HTERT RPE-1 (cell line): ENCODE measurements around the gene ZNF653.
"Not testable (repeated sequence)": the region's sequence is repeated elsewhere in the genome, so short reads cannot be mapped to it uniquely, and the experiment has no call there.

ENCODE experiments used
- in situ Hi-C: fragments of 300-500 bp; cut with MboI; formaldehyde crosslinking; loops from 4 replicates; pipeline ENCODE4 v1.14.3; 2020; ENCODE audit warnings: low sequenced_read_pairs

ZNF653 gene

GRCh38 chr19:11483366-11484111 is 22.1 kb downstream of the ZNF653 start:
- in situ Hi-C loops = no loop called here

DNA sequence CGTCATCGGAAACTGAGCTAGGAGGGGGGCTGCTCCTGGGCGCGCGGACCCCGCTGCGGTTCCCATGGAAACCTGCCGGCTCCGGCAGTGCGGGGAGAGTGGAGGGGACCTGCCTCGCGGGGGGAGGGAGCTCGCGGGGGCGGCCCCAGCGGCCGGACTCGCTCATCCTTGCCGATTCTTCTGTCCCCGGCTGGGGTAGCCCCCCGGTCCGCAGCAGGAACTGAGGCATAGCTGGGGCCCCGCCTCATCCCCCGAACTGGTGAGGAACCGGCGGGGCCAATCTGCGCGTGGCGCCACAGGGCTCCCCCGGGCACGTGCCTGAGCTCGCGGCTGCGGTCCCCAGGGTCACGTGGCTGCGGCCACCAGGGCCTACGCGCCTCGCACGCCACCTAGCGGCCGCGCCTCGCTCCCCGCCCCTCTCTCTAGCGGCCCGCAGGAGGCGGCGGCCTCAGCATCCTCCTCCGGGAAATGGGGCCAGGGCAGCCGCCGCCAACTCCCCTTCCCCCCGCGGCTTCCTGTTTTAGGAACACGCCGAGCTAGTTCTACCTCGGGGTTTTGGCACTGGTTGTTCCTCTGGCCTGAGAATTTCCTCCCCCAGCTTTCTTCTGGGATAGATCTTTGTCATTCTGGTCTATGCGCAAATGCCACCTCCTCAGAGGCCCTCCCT is 23.1 kb downstream of the ZNF653 start:
- in situ Hi-C loops = no loop called here

GRCh38 chr19:11481534-11482383 is 23.9 kb downstream of the ZNF653 start:
- in situ Hi-C loops = no loop called here

DNA sequence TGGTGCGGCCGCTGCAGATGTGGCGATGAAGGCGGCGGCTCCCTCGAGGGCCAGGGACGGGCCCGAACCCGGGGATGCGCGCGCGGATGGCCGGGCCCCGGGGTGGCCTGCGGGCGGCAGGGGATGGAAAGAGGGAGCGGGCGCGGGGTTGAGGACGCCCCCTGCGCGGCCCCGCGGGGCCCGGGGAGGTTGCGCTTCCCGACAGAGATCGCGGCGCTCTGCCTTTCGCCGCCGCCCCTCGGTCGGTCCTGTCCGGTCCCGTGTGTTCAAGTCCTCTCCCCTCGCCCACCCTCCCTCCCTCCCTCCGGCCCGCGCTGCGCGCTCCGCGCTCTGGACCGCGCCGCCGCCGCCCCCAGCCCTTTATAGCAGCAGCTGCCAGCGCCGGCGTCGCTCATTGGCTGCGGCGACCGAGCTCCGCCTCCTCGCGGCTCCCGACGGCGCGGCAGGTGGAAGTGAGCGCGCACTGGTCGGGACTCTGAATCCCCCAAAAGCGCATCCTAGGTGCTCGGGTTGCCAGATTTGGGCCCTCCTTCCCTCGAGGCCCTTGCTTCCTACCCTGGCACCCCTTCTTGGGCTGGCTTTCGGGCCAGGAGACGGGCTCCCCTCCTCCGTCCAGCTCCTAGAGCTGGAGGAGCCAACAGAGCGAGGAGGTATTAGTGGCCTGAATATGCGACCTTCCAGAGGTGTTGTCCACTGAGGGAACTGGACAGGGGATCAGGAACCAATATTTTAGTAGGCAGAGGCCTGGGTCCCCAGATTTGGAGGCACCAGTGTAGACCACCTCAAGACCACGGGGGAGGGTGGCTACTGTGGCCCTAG is 24.7 kb downstream of the ZNF653 start, which contains the start of gene ELAVL3:
Gene ELAVL3 (minus strand): TSS at position 332 of the 819 bp plus-strand sequence. CDS start 438 bp downstream, outside the sequence.
- in situ Hi-C loops = no loop called here

DNA sequence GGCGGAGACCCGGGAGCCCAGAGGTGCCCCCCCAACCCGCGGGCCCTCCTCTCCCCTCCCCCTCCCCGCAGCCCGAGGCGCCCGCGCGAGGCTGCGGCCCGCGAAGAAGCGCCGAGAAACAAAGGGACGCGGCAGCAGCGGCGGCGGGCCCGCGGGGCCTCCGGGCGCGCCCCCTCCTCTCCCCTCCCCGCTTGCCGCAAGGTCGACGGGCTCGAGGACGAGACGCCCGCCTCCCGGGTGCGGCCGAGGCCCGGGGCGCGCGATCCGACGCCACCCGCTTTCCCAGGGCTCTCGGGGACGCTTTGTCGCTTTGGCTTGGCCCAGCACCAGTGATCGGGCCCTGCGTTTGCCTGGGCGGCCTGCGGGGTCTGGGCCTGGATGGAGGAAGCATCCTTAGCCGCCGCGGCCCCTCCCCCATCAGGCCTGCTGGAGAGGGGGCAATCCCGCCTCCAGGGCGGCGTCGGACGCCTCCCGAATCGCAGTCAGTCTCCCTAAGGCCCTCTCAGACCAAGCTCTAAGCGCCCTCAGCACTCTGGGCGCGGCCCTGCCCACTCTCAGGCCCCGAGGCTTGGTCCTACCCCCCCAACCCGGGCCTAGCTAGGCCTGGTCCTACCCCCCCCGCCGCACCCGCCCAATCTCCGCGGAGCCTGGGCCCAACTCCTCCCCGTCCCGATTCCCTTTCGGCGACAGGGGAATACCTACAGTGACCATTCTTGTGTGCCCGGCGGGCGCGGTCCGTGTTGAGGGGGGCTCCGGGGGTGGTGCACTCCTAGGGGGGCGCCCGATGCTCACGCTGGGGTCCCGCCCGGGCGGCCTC is 25.5 kb downstream of the ZNF653 start:
- in situ Hi-C loops = no loop called here

GRCh38 chr19:11479090-11479897 is 26.3 kb downstream of the ZNF653 start:
- in situ Hi-C loops = no loop called here

GRCh38 chr19:11478167-11479089 is 27.2 kb downstream of the ZNF653 start:
- in situ Hi-C loops = no loop called here

DNA sequence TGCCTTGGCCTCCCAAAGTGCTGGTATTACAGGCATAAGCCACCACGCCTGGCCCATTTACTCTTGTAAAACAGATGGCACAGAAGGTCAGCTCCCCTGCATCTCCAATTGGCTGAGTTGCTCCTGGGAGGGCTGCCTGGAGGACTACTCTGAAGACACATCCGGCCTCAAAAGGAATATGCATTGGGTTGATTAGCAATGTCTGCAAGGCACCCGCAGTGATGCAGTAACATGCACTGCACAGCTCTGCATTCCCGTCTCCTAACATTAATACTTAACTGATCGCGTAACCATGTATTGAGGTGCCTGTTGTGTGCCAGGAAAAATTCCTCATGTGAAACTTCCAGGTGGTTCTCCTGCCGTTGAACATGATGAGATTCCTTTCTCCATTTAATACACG is 29.8 kb downstream of the ZNF653 start:
- in situ Hi-C loops = no loop called here

DNA sequence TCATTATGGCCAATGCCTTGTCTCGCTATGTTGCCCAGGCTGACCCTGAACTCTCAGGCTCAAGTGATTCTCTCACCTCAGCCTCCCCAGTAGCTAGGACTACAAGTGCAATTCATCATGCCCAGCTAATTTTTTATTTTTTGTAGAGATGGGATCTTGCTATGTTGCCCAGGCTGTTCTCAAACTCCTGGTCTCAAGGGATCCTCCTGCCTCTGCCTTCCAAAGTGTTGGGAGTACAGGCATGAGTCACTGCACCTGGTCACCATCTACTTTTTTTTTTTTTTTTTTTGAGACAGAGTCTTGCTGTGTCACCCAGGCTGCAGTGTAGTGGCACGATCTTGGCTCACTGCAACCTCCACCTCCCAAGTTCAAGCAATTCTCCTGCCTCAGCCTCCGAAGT is 30.3 kb downstream of the ZNF653 start:
- in situ Hi-C loops = not testable (repeated sequence)

GRCh38 chr19:11473725-11474124 is 31.9 kb downstream of the ZNF653 start:
- in situ Hi-C loops = no loop called here

DNA sequence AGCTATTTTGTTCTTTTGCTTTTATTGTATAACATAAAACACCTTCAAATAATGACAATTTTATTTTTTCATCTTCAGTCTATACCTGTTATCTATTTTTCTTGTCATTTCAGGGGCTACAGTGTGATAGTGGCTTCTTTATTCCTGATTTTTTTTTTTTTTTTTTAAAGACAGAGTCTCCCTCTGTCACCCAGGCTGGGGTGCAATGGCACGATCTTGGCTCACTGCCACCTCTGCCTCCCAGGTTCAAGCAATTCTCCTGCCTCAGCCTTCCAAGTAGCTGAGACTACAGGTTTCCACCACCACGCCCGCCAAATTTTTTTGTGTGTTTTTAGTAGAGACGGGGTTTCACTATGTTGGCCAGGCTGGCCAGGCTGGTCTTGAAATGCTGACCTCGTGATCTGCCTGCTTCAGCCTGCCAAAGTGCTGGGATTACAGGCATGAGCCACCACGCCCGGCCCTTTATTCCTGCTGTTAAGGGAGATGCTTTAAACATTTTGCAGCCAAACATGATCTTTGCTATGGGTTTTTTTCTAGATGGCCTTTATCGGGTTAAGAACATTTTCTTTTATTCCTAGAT is 37.3 kb downstream of the ZNF653 start:
- in situ Hi-C loops = not testable (repeated sequence)

GRCh38 chr19:11465600-11465999 is 40.0 kb downstream of the ZNF653 start:
- in situ Hi-C loops = no loop called here

DNA sequence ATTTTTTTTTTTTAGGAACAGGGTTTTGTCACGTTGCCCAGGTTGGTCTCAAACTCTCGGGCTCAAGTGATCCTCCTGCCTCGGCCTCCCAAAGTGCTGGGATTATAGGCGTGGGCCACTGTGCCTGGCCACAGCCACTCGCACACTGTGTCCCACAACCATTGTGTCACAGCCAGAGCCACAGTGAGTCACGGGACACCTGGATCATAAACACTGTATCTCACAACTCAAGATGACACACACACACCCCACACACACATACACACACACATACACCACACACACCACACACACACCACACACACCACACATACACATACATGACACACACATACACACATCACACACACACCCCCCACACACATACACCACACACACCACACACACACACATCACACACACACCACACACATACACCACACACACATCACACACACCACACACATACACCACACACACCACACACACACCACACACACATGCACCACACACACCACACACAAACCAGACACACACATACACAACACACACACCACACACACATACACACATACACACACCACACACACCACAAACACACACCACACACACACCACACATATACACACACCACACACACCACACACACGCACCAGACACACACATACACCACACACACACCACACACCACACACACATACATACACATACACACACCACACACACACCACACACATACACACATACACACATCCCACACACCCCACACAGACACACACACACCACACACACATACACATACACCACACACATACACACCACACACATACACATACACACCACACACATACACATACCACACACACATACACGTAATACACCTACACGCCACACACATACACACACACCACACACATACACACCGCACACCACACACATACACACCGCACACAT is 41.0 kb downstream of the ZNF653 start:
- in situ Hi-C loops = no loop called here

- in situ Hi-C loops = no loop called here
These were observed 42.2 kb downstream of the ZNF653 start for GRCh38 chr19:11463391-11463790.

DNA sequence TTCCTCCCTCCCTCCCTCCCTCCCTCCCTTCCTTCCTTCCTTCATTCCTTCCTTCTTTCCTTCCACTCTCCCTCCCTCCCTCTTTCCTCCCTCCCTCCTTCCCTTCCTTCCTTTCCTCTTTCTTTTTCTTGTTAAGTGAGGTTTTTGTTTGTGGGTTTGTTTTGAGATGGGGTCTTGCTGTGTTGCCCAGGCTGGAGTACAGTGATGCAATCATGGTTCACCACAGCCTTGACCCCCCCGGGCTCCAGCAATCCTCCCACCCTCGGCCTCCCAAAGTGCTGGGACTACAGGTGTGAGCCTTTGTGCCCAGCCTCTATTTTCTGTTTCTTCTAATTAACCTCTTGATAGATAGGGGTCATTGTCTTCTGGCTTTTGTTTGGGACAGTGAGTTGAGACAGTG is 44.2 kb downstream of the ZNF653 start:
- in situ Hi-C loops = no loop called here

DNA sequence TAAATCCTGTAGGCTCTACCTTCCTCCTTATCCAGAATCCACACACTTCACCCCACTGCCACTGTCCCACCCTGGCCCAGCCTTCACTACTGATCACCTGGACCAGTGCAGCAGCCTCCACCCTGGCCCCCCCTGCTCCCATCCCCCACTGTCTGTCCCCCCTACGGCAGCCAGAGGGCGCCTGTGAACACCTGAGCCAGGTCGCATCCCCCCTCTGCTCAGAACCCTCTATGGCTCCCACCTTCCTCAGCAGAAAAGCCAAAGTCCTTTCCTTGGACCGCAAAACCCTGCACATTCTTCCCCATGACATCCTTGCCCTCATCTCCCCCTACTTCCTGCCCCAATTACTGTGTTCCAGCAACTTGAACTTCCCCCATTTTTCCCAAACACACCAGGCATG is 45.4 kb downstream of the ZNF653 start:
- in situ Hi-C loops = no loop called here
